GM21717 (cell line): Measurements from ENCODE around the gene RALY.

Source experiments
- ATAC-seq: cut with Tn5 transposase; IDR thresholded peaks from one replicate; pipeline ENCODE4 v1.9.1; 2021; ENCODE audit warnings: mild to moderate bottlenecking, moderate library complexity; ENCODE audit not compliant: unreplicated experiment

Gene RALY

DNA sequence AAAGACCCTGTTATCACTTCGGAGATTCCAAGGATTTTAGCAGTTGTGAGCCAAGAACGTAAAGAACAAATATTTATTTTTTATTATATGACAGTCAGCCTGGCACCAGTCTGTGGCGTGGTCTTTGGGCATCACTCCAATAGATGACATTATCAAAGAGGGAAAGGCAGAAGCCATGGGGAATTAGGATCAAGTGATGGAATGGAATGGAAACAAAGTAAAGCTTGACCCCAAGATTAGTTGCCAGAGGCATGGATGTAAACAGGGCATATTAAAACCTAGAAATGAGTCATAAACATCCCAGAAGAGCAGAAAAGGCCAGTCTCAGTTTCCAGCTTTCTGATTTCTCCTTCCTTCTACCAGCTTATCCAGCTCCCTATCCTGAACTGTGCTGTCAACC is 106.9 kb downstream of the RALY start:
- ATAC-seq, result no peak

DNA sequence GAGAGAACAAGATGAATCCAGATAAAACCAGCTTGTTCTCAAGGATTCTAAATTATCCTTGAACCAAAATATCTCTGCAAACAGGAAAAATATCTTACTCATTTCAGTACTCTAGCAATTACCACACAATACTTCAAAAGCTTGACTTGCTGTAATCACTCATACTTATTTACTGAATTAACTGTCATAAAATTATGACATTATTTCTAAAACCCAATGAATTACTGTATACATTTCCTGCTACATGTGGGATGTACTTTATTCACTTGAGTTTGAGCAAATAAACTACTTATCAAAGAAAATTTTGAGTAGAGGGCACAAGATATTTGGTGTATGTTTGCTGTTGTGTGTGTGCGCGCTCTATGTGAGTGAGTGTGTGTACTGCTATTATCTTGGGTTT is 108.6 kb downstream of the RALY start:
- no peak for ATAC-seq

DNA sequence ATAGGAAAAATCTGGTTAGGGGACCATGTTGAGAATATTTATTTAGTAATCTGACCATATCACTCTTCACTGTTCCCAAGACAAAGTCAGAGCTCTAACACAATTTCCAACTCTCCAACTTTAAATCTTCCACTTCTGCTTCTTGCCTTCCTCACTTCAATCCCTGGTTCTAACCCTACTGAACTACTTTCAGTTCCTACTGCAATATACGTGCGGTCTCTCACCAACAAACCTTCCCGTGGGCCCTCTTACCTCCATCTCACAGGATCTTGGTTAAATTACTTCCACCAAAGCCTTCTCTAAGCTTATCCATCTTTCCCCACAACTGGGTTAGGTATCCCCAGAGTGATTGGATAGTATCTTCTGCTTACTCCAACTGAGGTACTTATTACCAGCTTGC is 110.3 kb downstream of the RALY start:
- ATAC-seq, result no peak

DNA sequence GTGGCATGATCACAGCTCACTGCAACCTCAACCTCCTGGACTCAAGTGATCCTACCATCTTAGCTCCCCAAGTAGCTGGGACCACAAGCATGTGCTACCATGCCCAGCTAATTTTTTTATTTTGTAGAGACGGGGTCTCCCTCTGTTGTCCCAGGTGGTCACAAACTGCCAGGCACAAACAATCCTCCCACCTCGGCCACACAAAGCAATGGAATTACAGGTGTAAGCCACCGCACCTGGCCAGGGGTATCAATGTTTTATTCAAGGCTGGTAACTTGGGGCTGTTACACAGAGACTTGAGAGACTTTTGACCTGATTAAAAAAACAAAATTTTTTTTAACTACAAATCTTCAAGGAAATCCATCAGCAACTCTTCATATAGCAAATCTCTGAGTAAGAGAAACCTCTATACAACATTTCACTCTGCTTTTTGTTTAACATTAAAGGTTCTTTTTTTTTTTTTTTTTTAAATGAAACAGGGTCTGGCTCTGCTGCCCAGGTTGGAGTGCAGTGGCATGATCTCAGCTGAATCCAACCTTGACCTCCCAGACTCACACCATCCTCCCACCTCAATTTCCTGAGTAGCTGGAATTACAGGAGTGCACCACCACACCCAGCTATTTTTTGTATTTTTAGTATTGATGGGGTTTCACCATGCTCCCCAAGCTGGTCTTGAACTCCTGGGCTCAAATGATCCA is 112.4 kb downstream of the RALY start:
- ATAC-seq, result no peak

DNA sequence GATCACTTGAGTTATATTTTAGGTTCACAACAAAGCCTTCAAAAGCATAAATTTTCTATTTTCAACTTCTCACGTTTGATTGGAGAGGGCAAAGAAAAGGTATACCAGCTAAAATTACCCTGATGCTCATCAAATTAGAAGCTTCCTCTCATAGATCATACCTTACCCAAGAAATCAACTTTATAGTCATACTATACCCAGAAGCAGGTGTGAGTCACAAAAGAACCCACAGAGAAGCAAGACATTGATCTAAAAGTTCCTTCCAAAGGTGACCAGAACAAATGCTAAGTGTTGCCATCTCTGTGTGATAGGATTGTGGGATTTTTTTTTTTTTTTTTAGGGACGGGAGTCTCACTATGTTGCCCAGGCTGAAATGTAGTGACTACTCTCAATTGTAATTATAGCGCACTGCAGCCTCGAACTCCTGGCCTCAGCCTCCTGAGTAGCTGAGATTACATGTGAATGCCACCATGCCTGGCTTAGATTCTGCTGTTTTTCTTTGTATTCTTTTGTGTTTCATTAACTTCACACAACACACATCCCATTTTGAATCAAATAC is 115.0 kb downstream of the RALY start:
- no peak for ATAC-seq

DNA sequence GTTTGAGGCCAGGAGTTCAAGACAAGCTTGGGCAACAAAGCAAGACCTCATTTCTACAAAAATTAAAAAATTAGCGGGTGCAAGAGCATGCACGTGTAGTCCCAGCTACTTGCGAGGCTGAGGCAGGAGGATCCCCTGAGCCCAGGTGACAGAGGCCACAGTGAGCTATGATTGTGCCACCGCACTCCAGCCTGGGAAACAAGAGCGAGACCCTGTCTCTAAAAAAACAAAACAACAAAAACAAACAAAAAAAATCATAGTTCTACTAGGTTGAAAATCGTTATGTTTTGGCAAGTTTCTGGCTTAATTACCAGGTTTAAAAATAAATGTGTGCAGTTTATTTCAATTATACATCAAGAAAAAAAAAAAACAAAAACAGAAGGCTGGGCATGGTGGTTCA is 115.7 kb downstream of the RALY start:
- no peak for ATAC-seq

DNA sequence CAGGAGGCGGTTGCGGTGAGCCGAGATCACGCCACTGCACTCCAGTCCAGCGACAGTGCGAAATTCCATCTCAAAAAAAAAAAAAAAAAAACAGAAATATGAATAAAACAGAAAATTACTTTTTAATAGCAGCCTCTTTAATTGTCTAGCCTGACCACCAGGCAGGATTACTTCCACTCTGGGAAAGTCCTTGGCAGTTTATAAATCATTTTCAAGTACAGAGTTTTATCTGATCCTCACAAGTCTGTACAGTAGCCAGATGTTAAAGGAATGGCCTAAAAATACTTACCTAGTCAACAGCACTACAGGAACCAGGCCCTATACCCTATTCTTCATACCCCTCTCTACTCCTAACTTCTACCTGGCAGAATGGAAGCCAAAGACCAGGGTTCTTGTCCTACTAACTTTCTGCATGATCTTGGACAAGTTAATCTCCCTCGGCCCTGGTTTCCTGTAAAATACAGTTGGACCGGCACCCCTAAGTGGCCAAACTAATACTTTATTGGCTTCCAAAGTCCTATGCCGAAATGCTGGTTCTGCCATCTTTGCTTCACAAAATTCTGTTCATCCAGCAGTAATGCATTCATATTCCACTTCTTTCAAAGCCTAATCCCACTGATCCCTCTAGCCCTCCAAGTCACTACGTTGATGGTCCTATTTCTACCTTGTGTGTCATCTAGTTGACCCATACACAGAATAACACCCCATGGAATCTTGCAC is 116.5 kb downstream of the RALY start:
- ATAC-seq, result no peak

DNA sequence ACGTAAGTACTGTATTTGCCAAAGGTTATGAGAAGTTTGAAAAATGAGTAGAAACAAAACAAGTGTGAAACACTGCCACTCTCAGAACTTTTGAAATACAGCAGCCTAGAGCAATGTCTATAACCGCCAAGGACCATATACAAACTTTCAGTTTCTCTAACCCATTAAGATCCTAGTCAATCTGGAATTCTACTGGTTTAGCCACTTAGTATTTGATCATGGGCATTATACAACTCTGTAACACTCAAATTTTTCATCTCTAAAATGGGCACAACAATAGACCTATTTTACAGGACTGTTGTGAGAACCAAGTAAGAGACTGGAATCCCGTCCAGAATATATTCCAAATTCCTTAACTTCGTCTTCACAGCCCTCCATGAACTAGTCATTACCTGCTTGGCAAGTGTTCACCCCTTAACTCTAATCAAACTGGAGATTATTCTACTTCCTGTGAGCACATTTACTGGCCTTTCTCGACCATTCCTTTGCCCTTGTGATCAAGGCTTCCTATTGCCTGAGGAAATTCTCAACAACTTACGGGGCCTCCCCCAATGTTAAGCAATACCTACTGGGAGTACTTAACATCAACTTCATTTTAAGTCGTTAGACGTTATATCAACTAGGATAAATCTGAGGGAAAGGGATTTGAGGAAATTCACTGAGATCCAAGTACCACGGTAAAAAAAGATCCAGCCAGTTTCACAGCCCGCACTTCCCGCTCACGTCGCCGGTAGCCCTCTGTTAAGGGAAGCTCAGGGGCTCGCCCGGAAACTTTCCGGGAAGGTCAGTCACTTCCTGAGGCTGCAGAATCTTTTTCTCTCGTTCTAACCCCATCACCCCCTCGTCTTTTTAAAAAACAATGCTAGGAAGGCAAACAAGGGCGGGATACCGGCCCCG is 117.3 kb downstream of the RALY start:
- no peak for ATAC-seq

DNA sequence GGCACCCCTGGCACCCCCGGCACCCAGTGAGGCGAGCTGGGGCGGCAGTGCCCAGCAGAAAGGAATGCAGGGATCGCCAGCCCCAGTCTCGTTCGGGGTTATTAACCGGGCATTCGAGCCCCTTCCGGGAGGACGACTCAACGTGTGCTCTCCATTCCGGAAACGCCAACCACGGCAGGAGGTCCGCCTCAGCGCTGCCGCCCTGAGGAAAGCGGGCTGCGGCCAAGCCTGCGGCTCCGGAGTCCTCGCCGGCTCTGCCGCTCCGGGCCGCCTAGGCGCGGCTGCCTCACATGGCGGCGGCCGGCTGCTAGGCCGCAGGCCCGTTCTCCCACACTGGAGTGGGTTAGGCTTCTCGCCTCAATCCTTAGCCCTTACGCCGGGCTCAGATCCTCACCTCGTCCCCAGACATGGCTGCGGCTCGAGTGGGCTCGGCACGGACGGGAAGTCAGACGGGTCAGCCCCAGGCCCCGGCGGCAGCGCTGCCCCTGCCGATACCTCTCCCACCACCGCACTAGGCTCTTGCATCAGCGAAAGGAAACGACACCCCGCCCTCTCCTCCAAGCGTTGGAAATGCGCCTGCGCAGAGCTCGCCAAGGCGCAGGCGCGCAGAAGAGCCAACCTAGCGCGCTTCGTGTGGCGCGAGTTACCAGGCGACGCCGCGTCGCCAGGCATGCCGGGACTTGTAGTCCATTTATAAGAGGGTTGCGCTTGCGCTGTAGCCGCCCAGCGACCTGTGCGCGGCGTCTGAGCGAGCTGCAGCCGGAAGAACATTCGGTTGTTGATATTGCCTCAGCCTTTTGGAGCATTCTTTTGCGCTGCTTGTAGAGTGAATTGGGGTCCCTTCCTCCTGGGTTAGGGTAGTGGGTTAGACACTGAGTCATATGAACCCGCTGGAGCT is 118.2 kb downstream of the RALY start, which contains the start of gene EIF2S2:
Gene EIF2S2 (minus strand): TSS at position 542 of the 898 bp plus-strand sequence. CDS start 133 bp downstream, at position 409.
- peak; percentile 83 for ATAC-seq

DNA sequence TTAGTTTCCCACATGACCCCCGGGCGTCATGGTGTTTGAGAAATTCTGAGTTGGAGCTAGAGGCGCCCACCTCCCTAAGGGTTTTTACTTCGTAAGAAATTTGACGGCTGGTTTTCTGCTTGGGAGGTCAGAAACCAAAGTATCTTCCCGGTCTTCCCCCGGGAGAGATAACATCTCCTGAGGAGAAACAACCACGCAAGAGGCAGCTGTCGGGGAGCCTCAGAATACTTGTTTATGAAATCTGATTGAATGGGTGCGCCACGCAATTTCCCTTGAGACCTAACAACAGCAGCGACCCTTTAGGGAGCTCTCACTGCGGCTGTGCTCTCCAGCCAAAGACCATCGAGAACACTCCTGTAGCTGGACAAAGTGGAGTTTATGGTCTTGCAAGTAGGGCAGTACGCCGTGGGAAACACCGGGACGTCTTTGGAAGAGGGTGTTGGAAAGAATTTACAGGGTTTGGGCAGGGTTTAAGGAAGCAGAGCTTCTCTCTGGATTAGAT is 118.9 kb downstream of the RALY start:
- no peak for ATAC-seq

DNA sequence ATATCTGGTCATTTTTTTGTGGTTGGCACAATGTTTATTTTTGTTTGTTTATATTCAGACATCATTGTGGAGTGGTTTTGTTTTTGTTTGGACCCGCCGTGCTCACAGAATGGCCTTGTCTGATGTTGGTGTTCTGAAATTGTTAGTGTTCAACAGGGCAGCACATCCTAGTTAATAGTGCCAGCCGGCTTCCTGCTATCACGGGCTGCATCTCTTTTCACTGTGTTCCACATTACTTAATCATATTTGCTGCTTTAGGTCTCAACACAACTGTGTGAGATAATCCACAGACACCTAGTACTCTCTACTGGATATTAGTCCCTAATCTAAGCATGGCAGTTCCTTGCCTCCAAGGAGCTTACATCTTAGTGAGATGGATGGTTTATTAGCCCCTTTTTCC is 121.1 kb downstream of the RALY start:
- ATAC-seq, result no peak

DNA sequence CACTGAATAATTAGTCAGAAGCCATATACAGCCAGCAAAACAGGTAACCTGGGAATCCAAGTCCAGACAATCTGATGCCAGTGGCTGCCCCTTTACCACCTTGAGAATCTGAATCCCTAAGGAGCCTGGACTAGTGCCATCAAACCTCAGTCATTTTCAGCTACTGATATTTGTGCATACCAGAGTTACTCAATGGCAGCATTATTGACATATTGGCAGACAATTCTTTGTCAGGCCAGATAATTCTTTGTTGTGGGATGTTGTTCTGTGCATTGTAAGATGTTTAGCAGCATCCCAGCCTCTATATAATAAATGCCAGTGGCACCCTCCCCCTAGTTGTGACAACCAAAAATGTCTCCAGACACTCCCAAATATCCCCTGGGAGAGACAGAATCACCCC is 121.5 kb downstream of the RALY start:
- ATAC-seq, result no peak

DNA sequence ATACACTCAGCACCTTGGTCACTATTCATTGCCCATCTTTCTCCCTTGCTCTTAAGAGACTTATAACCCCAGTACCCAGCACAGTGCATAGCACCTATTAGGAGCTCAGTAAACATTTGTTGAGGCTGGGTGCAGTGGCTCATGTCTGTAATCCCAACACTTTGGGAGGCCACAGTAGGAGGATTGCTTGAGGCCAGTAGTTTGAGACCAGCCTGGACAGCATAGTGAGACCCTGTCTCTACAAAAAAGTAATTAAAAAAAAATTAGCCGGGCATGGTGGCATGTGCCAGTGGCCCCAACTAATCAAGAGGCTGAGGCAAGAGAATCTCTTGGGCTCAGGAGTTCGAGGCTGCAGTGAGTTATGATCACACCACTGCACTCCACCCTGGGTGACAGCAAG is 126.5 kb downstream of the RALY start:
- ATAC-seq, result no peak

DNA sequence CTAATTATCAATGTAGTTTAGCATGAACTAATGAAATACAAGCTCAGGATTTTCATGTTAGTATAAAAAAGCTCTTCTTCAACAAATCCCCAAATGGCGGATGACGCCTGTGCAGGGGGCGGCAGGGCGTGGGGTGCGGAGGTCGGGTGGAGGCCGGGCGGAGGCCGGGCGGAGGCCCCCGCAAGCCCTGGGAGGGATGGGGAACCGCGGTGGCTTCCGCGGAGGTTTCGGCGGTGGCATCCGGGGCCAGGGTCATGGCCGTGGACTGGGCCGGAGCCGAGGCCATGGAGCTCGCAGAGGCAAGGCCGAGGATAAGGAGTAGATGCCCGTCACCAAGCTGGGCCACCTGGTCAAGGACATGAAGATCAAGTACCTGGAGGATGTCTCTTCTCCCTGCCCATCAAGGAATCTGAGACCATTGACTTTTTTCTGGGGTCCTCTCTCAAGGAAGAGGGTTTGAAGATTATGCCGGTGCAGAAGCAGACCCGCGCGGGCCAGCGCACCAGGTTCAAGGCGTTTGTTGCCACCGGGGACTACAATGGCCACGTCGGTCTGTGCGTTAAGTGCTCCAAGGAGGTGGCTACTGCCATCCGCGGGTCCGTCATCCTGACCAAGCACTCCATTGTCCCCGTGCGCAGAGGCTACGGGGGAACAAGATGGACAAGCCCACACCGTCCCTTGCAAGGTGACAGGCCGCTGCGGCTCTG is 128.7 kb downstream of the RALY start:
- ATAC-seq, result no peak

DNA sequence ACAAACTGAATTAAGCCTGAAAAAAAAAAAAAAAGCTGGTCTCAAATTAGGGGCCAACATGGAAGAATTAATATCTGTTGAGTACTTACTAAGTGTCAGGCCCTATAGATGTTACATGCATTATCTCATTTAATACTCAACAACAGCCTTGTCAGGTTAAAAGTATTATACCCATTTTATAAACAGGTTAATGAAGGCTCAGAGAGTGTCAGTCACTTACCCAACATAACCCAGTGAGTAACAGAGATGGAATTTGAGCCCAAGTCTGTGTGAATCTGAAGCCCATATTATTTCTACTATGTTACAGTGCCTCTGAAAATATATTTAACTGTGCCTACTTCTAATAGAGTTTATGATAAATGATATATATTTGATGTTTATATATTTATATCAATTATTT is 129.6 kb downstream of the RALY start:
- ATAC-seq, result no peak

DNA sequence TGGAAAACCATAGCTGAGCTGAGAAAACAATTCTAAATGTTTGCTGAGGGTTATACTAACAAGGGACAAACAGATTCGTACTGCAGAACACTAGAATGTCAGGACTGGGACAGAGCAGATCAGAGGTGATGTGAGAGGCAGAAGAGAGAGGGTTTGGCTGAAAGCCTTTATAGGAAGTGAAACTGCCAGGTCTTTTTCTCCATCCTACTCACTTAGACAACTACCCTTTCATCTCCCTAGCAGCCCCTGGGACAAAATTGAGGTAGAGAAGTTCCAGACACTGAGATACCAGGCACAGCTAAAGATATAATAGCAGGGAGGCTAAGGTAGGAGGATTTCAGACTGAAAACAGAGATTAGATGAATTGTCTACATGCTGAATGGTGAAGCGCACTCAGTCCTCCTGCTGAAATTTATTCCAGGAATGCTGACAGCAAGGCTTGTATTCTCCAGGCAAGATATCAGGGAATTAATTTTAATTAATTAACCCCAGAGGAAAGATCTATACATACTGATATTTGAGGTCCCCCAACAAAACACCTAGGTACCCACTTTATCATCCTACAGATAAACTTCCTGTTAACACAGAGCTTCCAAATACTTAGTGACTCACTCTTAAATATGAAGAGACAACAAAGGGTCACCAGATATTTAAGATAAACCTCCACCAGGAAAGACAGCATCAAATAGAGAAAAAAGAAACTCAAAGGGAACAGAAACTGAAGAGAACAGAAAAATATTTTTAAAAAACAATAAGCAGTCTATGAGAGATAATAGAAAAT is 130.9 kb downstream of the RALY start:
- ATAC-seq, result no peak

DNA sequence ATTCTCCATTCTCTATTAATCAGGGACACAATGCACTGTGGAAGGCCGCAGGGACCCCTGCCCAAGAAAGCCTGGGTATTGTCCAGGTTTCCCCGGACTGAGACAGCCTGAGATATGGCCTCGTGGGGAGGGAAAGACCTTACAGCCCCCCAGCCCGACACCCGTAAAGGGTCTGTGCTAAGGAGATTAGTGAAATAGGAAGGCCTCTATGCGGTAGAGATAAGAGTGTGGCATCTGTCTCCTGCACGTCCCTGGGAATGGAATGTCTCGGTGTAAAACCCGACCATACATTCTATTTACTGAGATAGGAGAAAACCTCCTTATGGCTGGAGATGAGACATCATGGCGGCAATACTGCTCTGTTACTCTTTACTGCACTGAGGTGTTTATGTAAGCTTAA is 134.1 kb downstream of the RALY start:
- ATAC-seq, result no peak

DNA sequence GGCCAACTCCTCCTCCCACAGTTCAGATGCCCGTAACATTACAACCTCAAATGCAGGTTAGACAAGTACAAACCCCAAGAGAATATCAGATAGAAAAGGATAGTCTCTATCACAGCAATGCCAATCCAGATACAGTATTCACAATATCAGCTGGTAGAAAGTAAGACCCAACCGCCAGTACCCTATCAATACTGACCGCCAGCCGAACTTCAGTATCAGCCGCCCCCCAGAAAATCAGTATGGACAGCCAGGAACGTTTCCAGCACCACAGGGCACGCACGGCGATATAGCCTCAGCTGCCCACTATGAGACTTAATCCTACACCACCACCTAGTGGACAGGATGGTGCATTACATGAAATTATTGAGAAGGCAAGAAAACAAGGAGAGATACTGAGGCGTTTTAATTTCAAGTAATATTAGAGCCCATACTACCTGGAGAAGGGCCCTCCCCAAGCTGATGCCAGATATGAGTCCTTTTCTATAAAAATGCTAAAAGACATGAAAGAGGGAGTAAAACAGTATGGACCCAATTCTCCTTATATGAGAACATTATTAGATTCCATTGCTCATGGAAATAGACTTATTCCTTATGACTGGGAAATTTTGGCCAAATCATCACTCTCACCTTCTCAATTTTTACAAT is 135.9 kb downstream of the RALY start:
- ATAC-seq, result no peak
